PC-3 (cell line): ENCODE measurements around the gene MIGA1.

Experiments used
- CTCF ChIP-seq: fragments of 300-600 bp; sonication (generic); conservative IDR thresholded peaks from 2 replicates; pipeline ENCODE4 v1.5.1; 2017; ENCODE audit warnings: antibody characterized with exemption, low read depth, mild to moderate bottlenecking, low read length
- EZH2 ChIP-seq: fragments of 300-600 bp; sonication (generic); IDR thresholded peaks from one replicate; pipeline ENCODE4 v1.6.1; 2017; ENCODE audit warnings: antibody characterized with exemption, mild to moderate bottlenecking, low read length; ENCODE audit not compliant: unreplicated experiment

GRCh38 chr1:77910116-77910515 lies 130.7 kb downstream of the MIGA1 start:
- TF ChIP-seq CTCF (no peak), EZH2 (no peak)
